Tibial nerve (tissue), 4 donors: ENCODE results near the gene SOS1. TPM values are rescaled to one million over a fixed set of nuclear protein-coding genes. Genes with fewer than 3 reads are reported as not detected.

Experiments
- DNase-seq, 2 donors: peaks; one replicate each; pipeline ENCODE4 v3.0.0-alpha.2; 2019; ENCODE audit warnings: low spot score in 2 of 2
- H3K27ac ChIP-seq, 4 donors: fragments of 200-600 bp; sonication (generic) in 3 of 4; one replicate each; pipeline ENCODE4 v1.5.1; 2017 to 2019; ENCODE audit warnings: mild to moderate bottlenecking in 1 of 4
- H3K27me3 ChIP-seq, 2 donors: fragments of 200-600 bp; sonication (generic) in 1 of 2; one replicate each; pipeline versions ENCODE4 v1.5.1 to v1.6.0; 2017 to 2019
- H3K36me3 ChIP-seq, 3 donors: fragments of 200-600 bp; sonication (generic); one replicate each; pipeline ENCODE4 v1.5.1; 2018 to 2019
- H3K4me1 ChIP-seq, 4 donors: fragments of 200-600 bp; sonication (generic) in 3 of 4; one replicate each; pipeline ENCODE4 v1.5.1; 2017 to 2019
- H3K4me3 ChIP-seq, 4 donors: fragments of 200-600 bp; sonication (generic) in 3 of 4; one replicate each; pipeline ENCODE4 v1.5.1; 2017 to 2019; ENCODE audit warnings: mild to moderate bottlenecking in 1 of 4, moderate library complexity in 1 of 4
- H3K9me3 ChIP-seq, 4 donors: fragments of 200-600 bp; sonication (generic) in 3 of 4; one replicate each; pipeline ENCODE4 v1.5.1; 2017 to 2019
- EP300 ChIP-seq, 2 donors: sonication (generic); formaldehyde crosslinking; IDR thresholded peaks; one replicate each; pipeline ENCODE4 v1.6.1; 2017; ENCODE audit warnings: antibody characterized with exemption in 2 of 2, mild to moderate bottlenecking in 1 of 2
- POLR2A ChIP-seq, 2 donors: fragments of 450-650 bp; IDR thresholded peaks; one replicate each; pipeline ENCODE4 v1.6.1; 2017; ENCODE audit warnings: antibody characterized with exemption in 2 of 2, mild to moderate bottlenecking in 2 of 2, moderate library complexity in 2 of 2
- WGBS, 2 donors: methylation state at CpG; one replicate each; pipeline ENCODE4 v1.1.5; 2018; 5-methylcytosine and 5-hydroxymethylcytosine counted together
- total RNA-seq, 4 donors: library from RNA; depleted of rRNA; stranded (reverse); fragments of >200 nt; gene quantifications; one replicate each; pipeline ENCODE4 v1.1.0, GENCODE V29; 2016
- TF ChIP-seq, protein P1 (sequence below), 5 experiments: fragments of 200-600 bp in 3 of 5; fragments of 450-650 bp in 2 of 5; sonication (generic) in 3 of 5; IDR thresholded peaks; one replicate each; pipeline ENCODE4 v1.5.1; 2016 to 2019; ENCODE audit warnings: antibody characterized with exemption in 5 of 5, mild to moderate bottlenecking in 3 of 5, moderate library complexity in 2 of 5

SOS1 gene
- total RNA-seq, 4 donors from 2014 or later, result 18.6 to 27.3 (median 23.4) TPM

DNA sequence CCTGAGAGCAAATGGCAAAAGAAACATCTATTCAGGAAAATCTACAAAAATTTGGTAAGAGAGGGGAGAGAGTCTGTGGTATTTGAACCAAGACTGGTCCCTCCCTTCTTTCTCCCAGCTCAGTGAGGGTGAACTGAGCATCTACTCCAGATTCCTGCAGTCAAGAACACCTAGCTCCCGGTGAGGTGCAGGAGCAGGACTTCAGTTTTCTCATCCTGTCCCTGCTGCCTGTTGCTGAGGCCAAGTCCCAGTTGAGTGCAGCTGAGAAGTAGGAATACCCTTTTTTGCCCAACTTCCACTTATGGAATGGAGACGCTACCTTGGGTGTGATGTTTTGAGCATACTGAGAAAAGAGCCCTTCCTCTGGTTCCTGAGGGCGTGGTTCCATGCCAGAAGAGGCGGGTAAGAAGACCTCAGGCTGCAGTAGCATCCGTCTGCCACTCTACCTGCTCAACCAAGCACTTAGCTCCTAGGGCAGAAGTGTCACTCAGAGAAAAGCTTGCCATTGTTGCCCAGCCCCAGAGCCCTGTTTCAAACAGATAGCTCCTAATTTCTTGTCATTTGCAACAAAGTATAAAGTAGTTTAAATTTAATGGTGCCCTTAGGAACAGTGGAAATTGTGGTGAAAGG, 112.9 kb downstream of the SOS1 start:
- DNase-seq, result no peak
- 70 to 82% methylated on average over 5 of the region's 5 CpGs for WGBS, 2 donors

DNA sequence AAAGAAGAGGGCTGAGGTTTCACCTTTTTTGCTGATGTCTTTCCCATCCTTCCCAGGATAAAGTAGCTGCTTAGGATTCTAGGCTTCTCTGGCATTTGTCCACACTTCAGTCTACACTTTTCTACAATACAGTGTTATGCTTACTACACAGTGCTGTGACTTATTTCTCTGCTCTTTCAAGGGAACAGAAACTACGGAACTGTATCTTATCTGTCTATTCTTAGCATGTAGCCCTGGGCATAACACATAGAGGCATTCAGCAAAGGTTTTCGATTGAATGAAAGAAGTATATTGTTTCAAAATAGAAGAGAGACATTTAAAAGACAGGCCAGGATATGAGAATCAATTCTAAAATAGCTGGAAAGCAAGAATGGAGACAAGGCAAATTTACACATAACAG, 120.3 kb downstream of the SOS1 start:
- H3K4me3 ChIP-seq, result no peak overlapping the region
- no peaks in the 10 kb centered on the region for H3K9me3 ChIP-seq
- peaks cover 0 to 71% (median 0%) of the 10 kb centered on the region in 3 donors for H3K36me3 ChIP-seq
- TF ChIP-seq POLR2A (IDR thresholded peaks at IDR 0.05), result no peak
- no peak for TF ChIP-seq EP300 (IDR thresholded peaks at IDR 0.05)
- TF ChIP-seq, protein P1, sequence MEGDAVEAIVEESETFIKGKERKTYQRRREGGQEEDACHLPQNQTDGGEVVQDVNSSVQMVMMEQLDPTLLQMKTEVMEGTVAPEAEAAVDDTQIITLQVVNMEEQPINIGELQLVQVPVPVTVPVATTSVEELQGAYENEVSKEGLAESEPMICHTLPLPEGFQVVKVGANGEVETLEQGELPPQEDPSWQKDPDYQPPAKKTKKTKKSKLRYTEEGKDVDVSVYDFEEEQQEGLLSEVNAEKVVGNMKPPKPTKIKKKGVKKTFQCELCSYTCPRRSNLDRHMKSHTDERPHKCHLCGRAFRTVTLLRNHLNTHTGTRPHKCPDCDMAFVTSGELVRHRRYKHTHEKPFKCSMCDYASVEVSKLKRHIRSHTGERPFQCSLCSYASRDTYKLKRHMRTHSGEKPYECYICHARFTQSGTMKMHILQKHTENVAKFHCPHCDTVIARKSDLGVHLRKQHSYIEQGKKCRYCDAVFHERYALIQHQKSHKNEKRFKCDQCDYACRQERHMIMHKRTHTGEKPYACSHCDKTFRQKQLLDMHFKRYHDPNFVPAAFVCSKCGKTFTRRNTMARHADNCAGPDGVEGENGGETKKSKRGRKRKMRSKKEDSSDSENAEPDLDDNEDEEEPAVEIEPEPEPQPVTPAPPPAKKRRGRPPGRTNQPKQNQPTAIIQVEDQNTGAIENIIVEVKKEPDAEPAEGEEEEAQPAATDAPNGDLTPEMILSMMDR (IDR thresholded peaks at IDR 0.05), result no peak
- WGBS, 2 donors, result 49 to 65% methylated on average over 2 of the region's 2 CpGs
- peaks cover 0 to 14% (median 2%) of the 10 kb centered on the region in 4 donors for H3K4me1 ChIP-seq
- DNase-seq, result no peak
- no peaks in the 10 kb centered on the region for H3K27me3 ChIP-seq
- H3K27ac ChIP-seq, result no peak overlapping the region

More for the DNA sequence above, 112.9 kb downstream of the SOS1 start:
- Histone ChIP-seq H3K27ac (no peak overlapping the region), H3K4me3 (no peak overlapping the region), H3K4me1 (no peaks in the 10 kb centered on the region), H3K36me3 (peaks cover 0 to 88% (median 2%) of the 10 kb centered on the region in 3 donors), H3K27me3 (no peaks in the 10 kb centered on the region), H3K9me3 (no peaks in the 10 kb centered on the region)
- TF ChIP-seq, protein P1 (IDR thresholded peaks at IDR 0.05), result no peak
- no peak for TF ChIP-seq POLR2A (IDR thresholded peaks at IDR 0.05)
- no peak for TF ChIP-seq EP300 (IDR thresholded peaks at IDR 0.05)

- no peak for TF ChIP-seq POLR2A (IDR thresholded peaks at IDR 0.05)
- TF ChIP-seq EP300 (IDR thresholded peaks at IDR 0.05), result peak in 1 of 2 donors; percentile 35
- TF ChIP-seq, protein P1 (IDR thresholded peaks at IDR 0.05), result no peak
- 15 to 19% methylated on average over 4 of the region's 4 CpGs for WGBS, 2 donors
- no peak for DNase-seq
- Histone ChIP-seq H3K27me3 (no peaks in the 10 kb centered on the region), H3K27ac (peak overlapping the region in 1 of 4 donors; percentile 2), H3K36me3 (peaks cover 0 to 63% (median 0%) of the 10 kb centered on the region in 3 donors), H3K4me3 (no peak overlapping the region), H3K9me3 (no peaks in the 10 kb centered on the region), H3K4me1 (peaks cover 0 to 14% (median 2%) of the 10 kb centered on the region in 4 donors)
Observed at GRCh38 chr2:38997781-38998180, 123.1 kb downstream of the SOS1 start.

DNA sequence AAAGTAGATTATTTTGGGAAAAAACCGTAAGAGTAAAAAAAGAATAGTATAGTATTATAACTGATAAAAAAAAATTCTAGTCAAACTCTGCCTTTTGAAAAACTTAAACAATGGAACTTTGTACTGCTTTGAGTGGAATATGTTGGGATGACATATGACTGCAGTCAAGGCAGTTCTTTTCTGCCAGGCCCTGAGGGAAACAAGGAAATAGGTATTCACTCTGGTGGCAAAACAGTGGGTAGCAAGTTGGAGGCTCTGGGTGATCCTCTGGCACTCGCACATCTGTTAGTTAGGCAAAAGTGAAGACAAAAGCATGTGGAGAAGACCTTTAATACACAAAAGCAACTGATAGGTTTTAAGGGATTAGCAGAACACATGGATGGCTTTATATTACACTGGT, 129.0 kb downstream of the SOS1 start:
- TF ChIP-seq, protein P1 (IDR thresholded peaks at IDR 0.05), result no peak
- TF ChIP-seq EP300 (IDR thresholded peaks at IDR 0.05) (no peak), POLR2A (IDR thresholded peaks at IDR 0.05) (no peak)
- WGBS, 2 donors, result 48 to 62% methylated on average over 2 of the region's 2 CpGs
- H3K27me3 ChIP-seq, result no peaks in the 10 kb centered on the region
- H3K4me1 ChIP-seq, result peaks cover 0 to 8% (median 0%) of the 10 kb centered on the region in 4 donors
- H3K4me3 ChIP-seq, result no peak overlapping the region
- no peak overlapping the region for H3K27ac ChIP-seq
- peaks cover 0 to 26% (median 0%) of the 10 kb centered on the region in 3 donors for H3K36me3 ChIP-seq
- no peaks in the 10 kb centered on the region for H3K9me3 ChIP-seq
- DNase-seq, result no peak

GRCh38 chr2:38988716-38989115, 132.1 kb downstream of the SOS1 start:
- H3K27ac ChIP-seq, result no peak overlapping the region
- H3K4me3 ChIP-seq, result no peak overlapping the region
- H3K9me3 ChIP-seq, result no peaks in the 10 kb centered on the region
- no peak for DNase-seq
- no peak for TF ChIP-seq EP300 (IDR thresholded peaks at IDR 0.05)
- TF ChIP-seq, protein P1 (IDR thresholded peaks at IDR 0.05), result no peak
- peaks cover 0 to 8% (median 0%) of the 10 kb centered on the region in 4 donors for H3K4me1 ChIP-seq
- H3K27me3 ChIP-seq, result no peaks in the 10 kb centered on the region
- peaks cover 0 to 40% (median 0%) of the 10 kb centered on the region in 3 donors for H3K36me3 ChIP-seq
- WGBS, 2 donors, result 97 to 100% methylated on average over 1 of the region's 1 CpG
